A549 (cell line): ENCODE data around the gene ELF2. TPM values are rescaled to one million over a fixed set of nuclear protein-coding genes. Genes with fewer than 3 reads are reported as not detected.

Source experiments
- ATAC-seq, 2 experiments: fragments of 200-7000 bp in 1 of 2; fragments of >200 bp in 1 of 2; cut with Nextera tagmentation in 1 of 2; cut with Tn5 transposase in 1 of 2; 3 replicates each; pipeline versions ENCODE4 v1.8.0 to v1.9.1; 2018 to 2020; ENCODE audit warnings: mild to moderate bottlenecking in 1 of 2, moderate library complexity in 1 of 2
- CTCF ChIA-PET: fragments of 300-600 bp; sonication (Branson Sonifier 250); formaldehyde crosslinking; extraction: SDS; loops from one replicate; lab custom pipeline; 2021; ENCODE audit warnings: antibody characterized with exemption, inconsistent platforms; lab: Yijun Ruan, JAX
- POLR2A ChIA-PET: fragments of 350-600 bp; formaldehyde crosslinking; extraction: SDS; loops from one replicate; lab custom pipeline; 2021; ENCODE audit warnings: antibody characterized with exemption, inconsistent platforms; lab: Yijun Ruan, JAX
- DNase-seq, 2 experiments: peaks; one replicate each; pipeline versions ENCODE4 v3.0.0 to v3.0.0-alpha.2; 2011 to 2016; ENCODE audit warnings: low read depth in 1 of 2, low spot score in 1 of 2
- FAIRE-seq: peaks from 2 replicates; lab custom pipeline; 2011; peaks lifted over from hg19 to GRCh38; lab: Jason Lieb, UNC
- H3K27ac ChIP-seq, 2 experiments: fragments of >200 bp; sonication (Bioruptor Twin); formaldehyde crosslinking; 3 replicates each; pipeline ENCODE4 v1.5.1; 2016 to 2017
- H3K4me1 ChIP-seq: fragments of >200 bp; sonication (Bioruptor Twin); formaldehyde crosslinking; 3 replicates; pipeline ENCODE4 v1.6.1; 2016
- H3K4me2 ChIP-seq: fragments of >200 bp; sonication (Bioruptor Twin); formaldehyde crosslinking; 3 replicates; pipeline ENCODE4 v1.6.1; 2016
- H3K4me3 ChIP-seq: fragments of >200 bp; sonication (Bioruptor Twin); formaldehyde crosslinking; 3 replicates; pipeline ENCODE4 v1.5.1; 2016
- H3K9me3 ChIP-seq: fragments of >200 bp; sonication (Bioruptor Twin); formaldehyde crosslinking; 3 replicates; pipeline ENCODE4 v1.6.1; 2016
- CEBPB ChIP-seq, 2 experiments: fragments of >200 bp in 1 of 2; sonication (Bioruptor Twin) in 1 of 2; formaldehyde crosslinking in 1 of 2; IDR thresholded peaks; 2 replicates each; pipeline ENCODE4 v1.6.1; 2012 to 2016
- EP300 ChIP-seq, 2 experiments: fragments of >200 bp; sonication (Bioruptor Twin); formaldehyde crosslinking; IDR thresholded peaks; 2 replicates in 1 of 2; 3 replicates in 1 of 2; pipeline ENCODE4 v1.6.1; 2016 to 2017
- FOSL2 ChIP-seq, 2 experiments: fragments of 450-650 bp in 1 of 2; fragments of >200 bp in 1 of 2; sonication (Bioruptor Twin) in 1 of 2; formaldehyde crosslinking; IDR thresholded peaks; 2 replicates each; pipeline versions ENCODE4 v1.5.0 to v1.6.1; 2016 to 2020; ENCODE audit warnings: mild to moderate bottlenecking in 1 of 2, moderate library complexity in 1 of 2
- GATA3 ChIP-seq: IDR thresholded peaks from 2 replicates; pipeline ENCODE4 v1.6.1; 2012; ENCODE audit warnings: borderline replicate concordance
- HOXA7 ChIP-seq: fragments of 250-450 bp; sonication (Bioruptor Pico); IDR thresholded peaks from 2 replicates; pipeline ENCODE4 v1.5.0; 2020; ENCODE audit warnings: mild to moderate bottlenecking, moderate library complexity
- KDM1A ChIP-seq: fragments of 200-600 bp; sonication (generic); IDR thresholded peaks from 2 replicates; pipeline ENCODE4 v1.6.1; 2016; ENCODE audit warnings: low read depth, mild to moderate bottlenecking
- KDM5A ChIP-seq: fragments of 200-600 bp; sonication (generic); IDR thresholded peaks from 2 replicates; pipeline ENCODE4 v1.6.1; 2016; ENCODE audit warnings: antibody characterized with exemption, mild to moderate bottlenecking
- MYC ChIP-seq: IDR thresholded peaks from 2 replicates; pipeline ENCODE4 v1.6.1; 2012; ENCODE audit warnings: mild to moderate bottlenecking, inconsistent platforms, low read length, improper control_type of control experiment, borderline replicate concordance
- NFE2L2 ChIP-seq: fragments of 150-350 bp; conservative IDR thresholded peaks from 2 replicates; pipeline ENCODE4 v1.6.1; 2014; ENCODE audit warnings: low read length
- NPAS2 ChIP-seq: fragments of 250-450 bp; sonication (Bioruptor Pico); IDR thresholded peaks from 2 replicates; pipeline ENCODE4 v1.8.0; 2022; ENCODE audit warnings: mild to moderate bottlenecking, moderate library complexity, borderline replicate concordance
- NR3C1 ChIP-seq: fragments of >200 bp; sonication (Bioruptor Twin); formaldehyde crosslinking; IDR thresholded peaks from 3 replicates; pipeline ENCODE4 v1.6.1; 2017
- POLR2A ChIP-seq: IDR thresholded peaks from 2 replicates; pipeline ENCODE4 v1.6.1; 2012; ENCODE audit warnings: mild to moderate bottlenecking, low read length
- RAD21 ChIP-seq, 2 experiments: fragments of >200 bp in 1 of 2; sonication (Bioruptor Twin) in 1 of 2; formaldehyde crosslinking in 1 of 2; IDR thresholded peaks in 1 of 2; conservative IDR thresholded peaks in 1 of 2; 2 replicates in 1 of 2; 3 replicates in 1 of 2; pipeline ENCODE4 v1.6.1; 2012 to 2018; ENCODE audit warnings: inconsistent platforms in 1 of 2
- RCOR1 ChIP-seq: fragments of 150-350 bp; IDR thresholded peaks from 2 replicates; pipeline ENCODE4 v1.6.1; 2014; ENCODE audit warnings: antibody characterized with exemption, low read length, low read depth
- RFX5 ChIP-seq: fragments of 450-650 bp; IDR thresholded peaks from 2 replicates; pipeline ENCODE4 v1.7.1; 2014; ENCODE audit warnings: antibody characterized with exemption, mild to moderate bottlenecking, moderate library complexity
- SMC3 ChIP-seq: fragments of >200 bp; sonication (Bioruptor Twin); formaldehyde crosslinking; IDR thresholded peaks from 3 replicates; pipeline ENCODE4 v1.6.1; 2018; ENCODE audit warnings: inconsistent platforms
- ZNF302 ChIP-seq: fragments of 250-450 bp; sonication (Bioruptor Pico); IDR thresholded peaks from 2 replicates; pipeline ENCODE4 v1.9.0; 2021; ENCODE audit warnings: inconsistent platforms, mild to moderate bottlenecking, moderate library complexity
- ZSCAN20 ChIP-seq: fragments of 250-450 bp; sonication (Bioruptor Pico); IDR thresholded peaks from 2 replicates; pipeline ENCODE4 v1.8.0; 2022; ENCODE audit warnings: mild to moderate bottlenecking, moderate library complexity
- WGBS: methylation state at CpG from one replicate; pipeline ENCODE4 v1.1.6; 2017; ENCODE audit errors: missing lambda C conversion rate; 5-methylcytosine and 5-hydroxymethylcytosine counted together
- polyA plus RNA-seq, 4 experiments: library from polyadenylated mRNA; depleted of rRNA in 3 of 4; stranded (reverse); fragments of >200 nt; fragmentation: RNase III in 1 of 4; extraction: RNeasy Plus Mini Kit Qiagen cat#74134 plus additional on column Dnase treatment in 1 of 4; gene quantifications; 2 replicates in 3 of 4; 3 replicates in 1 of 4; pipeline ENCODE4 v1.2.3, GENCODE V29; 2011 to 2017
- TF ChIP-seq, protein P1 (sequence below): fragments of 250-450 bp; sonication (Bioruptor Pico); IDR thresholded peaks from 2 replicates; pipeline ENCODE4 v1.5.0; 2021; ENCODE audit warnings: mild to moderate bottlenecking, moderate library complexity, borderline replicate concordance
- TF ChIP-seq, protein P2 (sequence below): IDR thresholded peaks from 2 replicates; pipeline ENCODE4 v1.6.1; 2012
- TF ChIP-seq, protein P3 (sequence below): IDR thresholded peaks from 2 replicates; pipeline ENCODE4 v1.6.1; 2012; ENCODE audit warnings: low read depth, borderline replicate concordance
- TF ChIP-seq, protein P4 (sequence below): fragments of >200 bp; sonication (Bioruptor Twin); formaldehyde crosslinking; IDR thresholded peaks from 2 replicates; pipeline ENCODE4 v1.6.1; 2016
- TF ChIP-seq, protein P5 (sequence below): IDR thresholded peaks from 2 replicates; pipeline ENCODE4 v1.6.1; 2012

ELF2 gene
- polyA plus RNA-seq, 2 of the 4 experiments (the other 2 are of a cell fraction) = 12.7 to 24.3 TPM

DNA sequence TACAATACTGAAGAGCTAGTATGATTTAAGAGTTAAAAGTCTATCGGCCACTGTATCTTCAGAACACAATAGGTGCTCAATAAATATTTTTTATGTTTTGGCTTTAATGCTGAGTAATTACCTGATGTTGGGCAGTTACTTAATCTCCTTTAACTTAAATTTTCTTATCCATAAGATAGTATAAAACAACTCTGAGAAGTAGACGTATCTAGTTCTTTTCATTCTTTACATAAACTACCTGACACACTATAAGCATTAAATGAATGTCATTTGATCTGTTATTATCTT lies 22.9 kb downstream of the ELF2 start (continued):
- no peak for TF ChIP-seq POLR2A
- TF ChIP-seq FOSL2 (IDR thresholded peaks at IDR 0.05) = no peak
- TF ChIP-seq FOSL2 (CRISPR knock-in tag; IDR thresholded peaks at IDR 0.05) = no peak
- no peak for TF ChIP-seq NPAS2
- TF ChIP-seq GATA3 = no peak
- no peak for TF ChIP-seq KDM5A

DNA sequence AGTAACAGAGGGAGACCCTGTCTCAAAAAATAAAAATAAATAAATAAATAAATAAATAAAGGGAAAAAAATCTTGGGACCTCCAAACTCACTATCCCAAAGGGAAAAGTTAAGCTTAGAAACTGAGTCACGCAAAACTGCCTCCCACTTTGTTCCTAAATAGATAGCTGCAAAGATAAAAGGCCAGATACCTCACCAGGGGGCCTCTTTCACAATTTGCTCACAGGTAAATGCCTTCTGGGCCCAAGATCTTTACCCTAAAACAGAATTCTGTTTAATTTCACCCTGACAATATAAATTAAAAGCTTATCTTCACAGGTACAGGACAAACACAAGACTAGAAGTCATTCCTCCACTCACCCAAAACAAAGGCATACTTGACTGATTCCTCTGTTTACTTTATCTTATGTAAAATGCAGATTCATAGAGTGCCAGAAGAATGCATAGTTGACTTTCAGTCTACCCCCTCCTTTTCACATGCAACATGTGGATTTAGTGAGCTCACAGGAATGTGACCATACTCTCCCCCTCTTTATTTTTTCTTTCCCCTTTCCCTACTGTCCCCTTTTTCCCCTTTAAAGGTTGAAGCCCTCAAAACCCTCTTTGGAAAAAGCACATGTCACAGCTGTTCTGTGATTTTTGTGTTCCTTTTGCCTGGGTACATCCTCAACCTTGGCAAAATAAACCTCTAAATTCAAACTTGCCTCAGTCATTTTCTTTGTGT lies 23.4 kb downstream of the ELF2 start:
- H3K4me3 ChIP-seq = no peak overlapping the region
- FAIRE-seq = no peak
- peaks cover 10% of the 10 kb centered on the region; the same call in 2 of the 3 replicates for H3K4me1 ChIP-seq
- POLR2A ChIA-PET = no interaction called here
- H3K27ac ChIP-seq = no peak overlapping the region
- no peak for ATAC-seq
- no peaks in the 10 kb centered on the region for H3K9me3 ChIP-seq
- TF ChIP-seq NR3C1 (no peak), POLR2A (no peak), ZNF302 (CRISPR knock-in tag) (no peak), MYC (no peak), RCOR1 (no peak), EP300 (IDR thresholded peaks at IDR 0.05) (no peak), HOXA7 (CRISPR knock-in tag) (no peak)
- TF ChIP-seq, protein P1, sequence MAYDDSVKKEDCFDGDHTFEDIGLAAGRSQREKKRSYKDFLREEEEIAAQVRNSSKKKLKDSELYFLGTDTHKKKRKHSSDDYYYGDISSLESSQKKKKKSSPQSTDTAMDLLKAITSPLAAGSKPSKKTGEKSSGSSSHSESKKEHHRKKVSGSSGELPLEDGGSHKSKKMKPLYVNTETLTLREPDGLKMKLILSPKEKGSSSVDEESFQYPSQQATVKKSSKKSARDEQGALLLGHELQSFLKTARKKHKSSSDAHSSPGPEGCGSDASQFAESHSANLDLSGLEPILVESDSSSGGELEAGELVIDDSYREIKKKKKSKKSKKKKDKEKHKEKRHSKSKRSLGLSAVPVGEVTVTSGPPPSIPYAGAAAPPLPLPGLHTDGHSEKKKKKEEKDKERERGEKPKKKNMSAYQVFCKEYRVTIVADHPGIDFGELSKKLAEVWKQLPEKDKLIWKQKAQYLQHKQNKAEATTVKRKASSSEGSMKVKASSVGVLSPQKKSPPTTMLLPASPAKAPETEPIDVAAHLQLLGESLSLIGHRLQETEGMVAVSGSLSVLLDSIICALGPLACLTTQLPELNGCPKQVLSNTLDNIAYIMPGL = no peak
- H3K4me2 ChIP-seq = peak overlapping the region; percentile 22; the same call in 1 of the 3 replicates
- CTCF ChIA-PET = interaction anchor here (0.8 to 1.5 kb wide), 3 partner anchors 11 to 466 kb away, joined by 3 to 6 read pairs (median 3); no protein-coding TSS in a partner anchor
- DNase-seq = no peak
- 100% methylated on average over 1 of the region's 1 CpG for WGBS

DNA sequence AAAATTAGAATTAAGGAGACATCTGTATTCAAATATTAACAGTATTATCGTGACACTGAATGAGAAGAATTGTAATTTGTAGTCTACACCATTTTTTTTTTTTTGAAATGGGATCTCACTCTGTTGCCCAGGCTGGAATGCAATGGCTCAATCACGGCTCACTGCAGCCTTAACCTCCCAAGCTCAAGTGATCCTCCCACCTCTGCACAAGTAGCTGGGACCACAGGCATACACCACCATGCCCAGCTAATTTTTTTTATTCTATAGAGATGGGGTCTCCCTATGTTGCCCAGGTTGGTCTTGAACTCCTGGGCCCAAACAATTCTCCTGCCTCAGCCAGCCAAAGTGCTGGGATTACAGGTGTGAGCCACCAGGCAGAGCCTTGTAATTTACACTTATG lies 24.8 kb downstream of the ELF2 start:
- DNase-seq (no peak), ATAC-seq (no peak), FAIRE-seq (no peak)
- WGBS = 89% methylated on average over 2 of the region's 2 CpGs
- Histone ChIP-seq H3K4me2 (no peak overlapping the region), H3K27ac (no peak overlapping the region), H3K4me1 (peaks cover 10% of the 10 kb centered on the region; the same call in 2 of the 3 replicates), H3K4me3 (no peak overlapping the region), H3K9me3 (no peaks in the 10 kb centered on the region)
- TF ChIP-seq RCOR1 = no peak
- no peak for TF ChIP-seq SMC3
- CTCF ChIA-PET = interaction anchor here (1.4 kb wide), 1 partner anchor 16 kb away, joined by 4 read pairs; no protein-coding TSS in a partner anchor
- POLR2A ChIA-PET = no interaction called here

DNA sequence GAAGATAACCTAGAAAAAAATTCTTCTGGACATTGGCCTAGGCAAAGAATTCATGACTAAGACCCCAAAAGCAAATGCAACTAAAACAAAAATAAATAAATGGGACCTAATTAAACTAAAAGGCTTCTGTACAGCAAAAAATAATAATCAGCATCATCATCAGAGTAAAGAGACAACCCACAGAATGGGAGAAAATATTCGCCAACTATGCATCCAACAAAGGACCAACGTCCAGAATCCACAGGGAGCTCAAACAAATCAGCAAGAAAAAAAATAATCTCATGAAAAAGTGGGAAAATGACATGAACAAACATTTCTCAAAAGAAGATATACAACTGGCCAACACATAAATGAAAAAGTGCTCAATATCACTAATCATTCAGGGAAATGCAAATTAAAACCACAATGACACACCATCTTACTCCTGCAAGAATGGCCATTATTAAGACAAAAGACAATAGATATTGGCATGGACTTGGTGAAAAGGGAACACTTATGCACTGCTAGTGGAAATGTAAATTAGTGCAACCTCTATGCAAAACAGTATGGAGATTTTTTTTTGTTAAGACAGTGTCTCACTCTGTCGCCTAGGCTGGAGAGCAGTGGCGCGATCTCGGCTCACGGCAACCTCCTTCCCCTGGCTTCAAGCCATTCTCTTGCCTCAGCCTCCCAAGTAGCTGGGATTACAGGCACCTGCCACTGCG lies 29.9 kb downstream of the ELF2 start:
- ChIA-PET CTCF (interaction anchor here (0.6 kb wide), 1 partner anchor 48 kb away, joined by 3 read pairs; no protein-coding TSS in a partner anchor), POLR2A (no interaction called here)
- H3K27ac ChIP-seq = no peak overlapping the region
- DNase-seq = no peak
- no peaks in the 10 kb centered on the region for H3K9me3 ChIP-seq
- 90% methylated on average over 8 of the region's 8 CpGs for WGBS
- ATAC-seq = no peak
- no peak for FAIRE-seq
- no peaks in the 10 kb centered on the region for H3K4me1 ChIP-seq
- TF ChIP-seq NFE2L2 = no peak
- TF ChIP-seq, protein P2, sequence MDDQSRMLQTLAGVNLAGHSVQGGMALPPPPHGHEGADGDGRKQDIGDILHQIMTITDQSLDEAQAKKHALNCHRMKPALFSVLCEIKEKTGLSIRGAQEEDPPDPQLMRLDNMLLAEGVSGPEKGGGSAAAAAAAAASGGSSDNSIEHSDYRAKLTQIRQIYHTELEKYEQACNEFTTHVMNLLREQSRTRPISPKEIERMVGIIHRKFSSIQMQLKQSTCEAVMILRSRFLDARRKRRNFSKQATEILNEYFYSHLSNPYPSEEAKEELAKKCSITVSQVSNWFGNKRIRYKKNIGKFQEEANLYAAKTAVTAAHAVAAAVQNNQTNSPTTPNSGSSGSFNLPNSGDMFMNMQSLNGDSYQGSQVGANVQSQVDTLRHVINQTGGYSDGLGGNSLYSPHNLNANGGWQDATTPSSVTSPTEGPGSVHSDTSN = no peak
- TF ChIP-seq, protein P3, sequence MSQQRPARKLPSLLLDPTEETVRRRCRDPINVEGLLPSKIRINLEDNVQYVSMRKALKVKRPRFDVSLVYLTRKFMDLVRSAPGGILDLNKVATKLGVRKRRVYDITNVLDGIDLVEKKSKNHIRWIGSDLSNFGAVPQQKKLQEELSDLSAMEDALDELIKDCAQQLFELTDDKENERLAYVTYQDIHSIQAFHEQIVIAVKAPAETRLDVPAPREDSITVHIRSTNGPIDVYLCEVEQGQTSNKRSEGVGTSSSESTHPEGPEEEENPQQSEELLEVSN = no peak
- TF ChIP-seq ZSCAN20 (CRISPR knock-in tag) = no peak
- TF ChIP-seq KDM1A = no peak
- no peak for TF ChIP-seq RAD21 (conservative IDR thresholded peaks at IDR 0.05 in 1 of 2, IDR thresholded peaks at IDR 0.05 in 1 of 2)
- no peak for TF ChIP-seq CEBPB (IDR thresholded peaks at IDR 0.05)
- TF ChIP-seq, protein P4, sequence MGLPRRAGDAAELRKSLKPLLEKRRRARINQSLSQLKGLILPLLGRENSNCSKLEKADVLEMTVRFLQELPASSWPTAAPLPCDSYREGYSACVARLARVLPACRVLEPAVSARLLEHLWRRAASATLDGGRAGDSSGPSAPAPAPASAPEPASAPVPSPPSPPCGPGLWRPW = no peak
- TF ChIP-seq, protein P5, sequence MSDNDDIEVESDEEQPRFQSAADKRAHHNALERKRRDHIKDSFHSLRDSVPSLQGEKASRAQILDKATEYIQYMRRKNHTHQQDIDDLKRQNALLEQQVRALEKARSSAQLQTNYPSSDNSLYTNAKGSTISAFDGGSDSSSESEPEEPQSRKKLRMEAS = no peak
- no peak for TF ChIP-seq RFX5
- no peak overlapping the region for H3K4me3 ChIP-seq
- H3K4me2 ChIP-seq = no peak overlapping the region
